HCT116 (cell line): ENCODE results near the gene GRAP. TPM values are rescaled to one million over a fixed set of nuclear protein-coding genes. Genes with fewer than 3 reads are reported as not detected.

Source experiments
- ATAC-seq: fragments of 200-7000 bp; cut with Tn5 transposase; 2 replicates; pipeline ENCODE4 v1.9.1; 2020; ENCODE audit warnings: mild to moderate bottlenecking, moderate library complexity
- BruUV-seq: library from RNA; stranded (reverse); fragments of 400-500 nt; replicated peaks from 2 replicates; lab custom pipeline; 2021; lab: Mats Ljungman, UMichigan
- CTCF ChIA-PET: fragments of 300-600 bp; sonication (Branson Sonifier 250); formaldehyde crosslinking; loops from one replicate; lab custom pipeline; 2021; ENCODE audit warnings: antibody characterized with exemption; lab: Charles Lee
- POLR2A ChIA-PET: fragments of 300-600, 350-600 bp; sonication (Branson Sonifier 250); formaldehyde crosslinking; loops from one replicate; lab custom pipeline; 2021; ENCODE audit warnings: antibody characterized with exemption; lab: Charles Lee
- RAD21 ChIA-PET, 2 experiments: fragments of 300-600 bp; sonication (Branson Sonifier 250); formaldehyde crosslinking; loops; one replicate each; lab custom pipeline; 2023; ENCODE audit warnings: low total read pairs in 2 of 2; ENCODE audit not compliant: uncharacterized antibody in 2 of 2, unreplicated experiment in 2 of 2, low non-redundant PET in 1 of 2; lab: Charles Lee
- DNase-seq: peaks from one replicate; pipeline ENCODE4 v3.0.0-alpha.2; 2010; ENCODE audit warnings: low read depth, low spot score
- H2AFZ ChIP-seq: fragments of 200-600 bp; shearing (Covaris generic), sonication (generic); 2 replicates; pipeline ENCODE4 v1.6.1; 2017; ENCODE audit warnings: low read depth, mixed run types, mixed read lengths, antibody characterized with exemption, low read length; ENCODE audit not compliant: poor library complexity, severe bottlenecking
- H3K27ac ChIP-seq: 2 replicates; pipeline ENCODE4 v1.5.1; 2012; ENCODE audit warnings: low read depth, low read length
- H3K27me3 ChIP-seq: fragments of 200-600 bp; sonication (generic); 2 replicates; pipeline ENCODE4 v1.6.1; 2016; ENCODE audit warnings: mixed run types, low read length, mixed read lengths; ENCODE audit not compliant: insufficient read depth
- H3K36me3 ChIP-seq, 2 experiments: fragments of 200-500 bp in 1 of 2; fragments of 200-600 bp in 1 of 2; sonication (Bioruptor generic) in 1 of 2; sonication (generic) in 1 of 2; 2 replicates each; pipeline versions ENCODE4 v1.5.1 to v1.6.1; 2014 to 2016; ENCODE audit warnings: low read length in 2 of 2, inconsistent platforms in 1 of 2, mixed read lengths in 1 of 2, mixed run types in 1 of 2; ENCODE audit not compliant: insufficient read depth in 2 of 2, control insufficient read depth in 1 of 2
- H3K4me1 ChIP-seq, 2 experiments: fragments of 200-600 bp in 1 of 2; sonication (generic) in 1 of 2; 2 replicates each; pipeline versions ENCODE4 v1.5.1 to v1.6.1; 2012 to 2017; ENCODE audit warnings: low read length in 2 of 2, inconsistent platforms in 1 of 2, mild to moderate bottlenecking in 1 of 2, mixed read lengths in 1 of 2, mixed run types in 1 of 2, moderate library complexity in 1 of 2; ENCODE audit not compliant: insufficient read depth in 2 of 2, control insufficient read depth in 1 of 2
- H3K4me2 ChIP-seq: fragments of 200-600 bp; sonication (generic); 2 replicates; pipeline ENCODE4 v1.6.1; 2017; ENCODE audit warnings: mixed run types, low read length, mixed read lengths
- H3K4me3 ChIP-seq, 2 experiments: fragments of 200-600 bp in 1 of 2; sonication (generic) in 1 of 2; replicated peaks in 1 of 2; 2 replicates each; pipeline ENCODE4 v1.5.1; 2011 to 2016; ENCODE audit warnings: low read length in 2 of 2, control low read depth in 1 of 2, low read depth in 1 of 2, mild to moderate bottlenecking in 1 of 2, mixed read lengths in 1 of 2, mixed run types in 1 of 2
- H3K79me2 ChIP-seq: fragments of 200-600 bp; sonication (generic); 2 replicates; pipeline ENCODE4 v1.6.1; 2017; ENCODE audit warnings: mild to moderate bottlenecking, mixed run types, low read length, moderate library complexity, mixed read lengths; ENCODE audit not compliant: insufficient read depth
- H3K9ac ChIP-seq: fragments of 200-600 bp; sonication (generic); 2 replicates; pipeline ENCODE4 v1.6.1; 2016; ENCODE audit warnings: low read length, mixed read lengths
- H3K9me2 ChIP-seq: fragments of 200-600 bp; sonication (generic), shearing (Covaris generic); 2 replicates; pipeline ENCODE4 v1.6.1; 2017; ENCODE audit warnings: mixed run types, mild to moderate bottlenecking, moderate library complexity; ENCODE audit not compliant: insufficient read depth
- H3K9me3 ChIP-seq, 2 experiments: fragments of 200-500 bp in 1 of 2; fragments of 200-600 bp in 1 of 2; sonication (Bioruptor generic) in 1 of 2; sonication (generic) in 1 of 2; 2 replicates each; pipeline ENCODE4 v1.6.1; 2014 to 2017; ENCODE audit warnings: low read length in 2 of 2, mixed read lengths in 2 of 2, inconsistent platforms in 1 of 2, low read depth in 1 of 2, mild to moderate bottlenecking in 1 of 2, mixed run types in 1 of 2, moderate library complexity in 1 of 2; ENCODE audit not compliant: control insufficient read depth in 1 of 2, insufficient read depth in 1 of 2
- H4K20me1 ChIP-seq: fragments of 200-600 bp; sonication (generic), shearing (Covaris generic); 2 replicates; pipeline ENCODE4 v1.6.1; 2017; ENCODE audit warnings: mixed run types, mild to moderate bottlenecking, moderate library complexity; ENCODE audit not compliant: insufficient read depth
- EGR1 ChIP-seq: IDR thresholded peaks from 2 replicates; pipeline ENCODE4 v1.6.1; 2012; ENCODE audit warnings: low read depth
- EZH2 ChIP-seq: fragments of 200-600 bp; sonication (generic); IDR thresholded peaks from 2 replicates; pipeline ENCODE4 v1.6.1; 2017; ENCODE audit warnings: antibody characterized with exemption, mixed run types
- EZH2phosphoT487 ChIP-seq: fragments of 200-600 bp; IDR thresholded peaks from 2 replicates; pipeline ENCODE4 v1.6.1; 2018; ENCODE audit warnings: antibody characterized with exemption, borderline replicate concordance
- FOSL1 ChIP-seq: IDR thresholded peaks from 2 replicates; pipeline ENCODE4 v1.6.1; 2012; ENCODE audit warnings: low read depth
- SP1 ChIP-seq: IDR thresholded peaks from 2 replicates; pipeline ENCODE4 v1.6.1; 2012; ENCODE audit warnings: low read depth
- SRF ChIP-seq: IDR thresholded peaks from 2 replicates; pipeline ENCODE4 v1.6.1; 2012; ENCODE audit warnings: low read depth
- TCF7L2 ChIP-seq: IDR thresholded peaks from 2 replicates; pipeline ENCODE4 v1.7.0; 2011; ENCODE audit warnings: borderline replicate concordance, inconsistent platforms; ENCODE audit not compliant: insufficient read depth, insufficient read length; ENCODE audit errors: extremely low read depth
- YY1 ChIP-seq: IDR thresholded peaks from 2 replicates; pipeline ENCODE4 v1.6.1; 2011; ENCODE audit warnings: low read length, low read depth, moderate library complexity, mild to moderate bottlenecking; ENCODE audit not compliant: insufficient replicate concordance; ENCODE audit errors: extremely low read depth
- ZFX ChIP-seq: fragments of 450-650 bp; IDR thresholded peaks from 2 replicates; pipeline ENCODE4 v1.6.1; 2017
- intact Hi-C: fragments of 100-400 bp; cut with micrococcal nuclease; formaldehyde crosslinking; loops from 2 replicates; pipeline ENCODE4 v1.10.0; 2022
- total RNA-seq: library from RNA; stranded (reverse); gene quantifications from one replicate; pipeline ENCODE4 v1.2.1, GENCODE V29; 2021; ENCODE audit not compliant: unreplicated experiment
- TF ChIP-seq, protein P1 (sequence below): IDR thresholded peaks from 2 replicates; pipeline ENCODE4 v1.6.1; 2012; ENCODE audit warnings: low read depth
- TF ChIP-seq, protein P2 (sequence below): IDR thresholded peaks from 2 replicates; pipeline ENCODE4 v1.6.1; 2012

GRAP gene
- total RNA-seq, 1 experiment from 2014 or later, result 0.27 TPM

DNA sequence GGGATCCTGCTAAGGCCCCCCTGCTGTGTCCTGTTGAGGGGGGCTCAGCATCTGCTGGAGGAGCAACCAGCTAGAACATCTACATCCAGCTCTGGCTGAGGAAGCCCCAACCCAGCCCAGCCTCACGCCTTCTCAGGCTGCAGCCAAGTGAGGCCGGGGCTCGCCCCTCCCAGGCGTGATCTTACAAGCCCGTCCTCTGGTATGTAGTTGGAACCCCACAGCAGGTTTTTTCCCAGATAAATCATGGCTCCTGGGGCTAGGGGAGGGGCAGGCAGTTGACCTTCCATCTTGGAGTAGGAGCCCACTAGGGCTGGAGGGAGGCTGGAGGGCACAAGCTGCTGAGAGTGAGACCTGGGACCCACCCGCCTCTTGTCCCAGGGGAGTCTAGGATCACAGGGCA, 46.8 kb downstream of the GRAP start:
- Histone ChIP-seq H3K79me2 (peaks cover 91% of the 10 kb centered on the region), H3K9me3 (peaks cover 0 to 5% of the 10 kb centered on the region in 2 experiments; a peak in 2 of 4 replicates), H3K9ac (no peak overlapping the region), H3K9me2 (no peaks in the 10 kb centered on the region), H3K4me1 (peaks cover 9 to 23% of the 10 kb centered on the region in 2 experiments; a peak in 3 of 4 replicates), H3K4me3 (no peak overlapping the region), H3K36me3 (peaks cover 9 to 66% of the 10 kb centered on the region in 2 experiments; a peak in 3 of 4 replicates), H2AFZ (no peak overlapping the region), H3K27me3 (no peaks in the 10 kb centered on the region), H3K4me2 (no peak overlapping the region), H3K27ac (no peak overlapping the region), H4K20me1 (no peaks in the 10 kb centered on the region; the same call in 1 of the 2 replicates)
- ChIA-PET POLR2A (no interaction called here), RAD21 (no interaction called here), CTCF (no interaction called here)
- TF ChIP-seq YY1, result no peak
- TF ChIP-seq, protein P1, sequence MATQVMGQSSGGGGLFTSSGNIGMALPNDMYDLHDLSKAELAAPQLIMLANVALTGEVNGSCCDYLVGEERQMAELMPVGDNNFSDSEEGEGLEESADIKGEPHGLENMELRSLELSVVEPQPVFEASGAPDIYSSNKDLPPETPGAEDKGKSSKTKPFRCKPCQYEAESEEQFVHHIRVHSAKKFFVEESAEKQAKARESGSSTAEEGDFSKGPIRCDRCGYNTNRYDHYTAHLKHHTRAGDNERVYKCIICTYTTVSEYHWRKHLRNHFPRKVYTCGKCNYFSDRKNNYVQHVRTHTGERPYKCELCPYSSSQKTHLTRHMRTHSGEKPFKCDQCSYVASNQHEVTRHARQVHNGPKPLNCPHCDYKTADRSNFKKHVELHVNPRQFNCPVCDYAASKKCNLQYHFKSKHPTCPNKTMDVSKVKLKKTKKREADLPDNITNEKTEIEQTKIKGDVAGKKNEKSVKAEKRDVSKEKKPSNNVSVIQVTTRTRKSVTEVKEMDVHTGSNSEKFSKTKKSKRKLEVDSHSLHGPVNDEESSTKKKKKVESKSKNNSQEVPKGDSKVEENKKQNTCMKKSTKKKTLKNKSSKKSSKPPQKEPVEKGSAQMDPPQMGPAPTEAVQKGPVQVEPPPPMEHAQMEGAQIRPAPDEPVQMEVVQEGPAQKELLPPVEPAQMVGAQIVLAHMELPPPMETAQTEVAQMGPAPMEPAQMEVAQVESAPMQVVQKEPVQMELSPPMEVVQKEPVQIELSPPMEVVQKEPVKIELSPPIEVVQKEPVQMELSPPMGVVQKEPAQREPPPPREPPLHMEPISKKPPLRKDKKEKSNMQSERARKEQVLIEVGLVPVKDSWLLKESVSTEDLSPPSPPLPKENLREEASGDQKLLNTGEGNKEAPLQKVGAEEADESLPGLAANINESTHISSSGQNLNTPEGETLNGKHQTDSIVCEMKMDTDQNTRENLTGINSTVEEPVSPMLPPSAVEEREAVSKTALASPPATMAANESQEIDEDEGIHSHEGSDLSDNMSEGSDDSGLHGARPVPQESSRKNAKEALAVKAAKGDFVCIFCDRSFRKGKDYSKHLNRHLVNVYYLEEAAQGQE, result no peak
- TF ChIP-seq EZH2phosphoT487, result no peak
- no peak for TF ChIP-seq SP1
- no peak for TF ChIP-seq ZFX
- TF ChIP-seq TCF7L2, result no peak
- no peak for TF ChIP-seq FOSL1
- TF ChIP-seq, protein P2, sequence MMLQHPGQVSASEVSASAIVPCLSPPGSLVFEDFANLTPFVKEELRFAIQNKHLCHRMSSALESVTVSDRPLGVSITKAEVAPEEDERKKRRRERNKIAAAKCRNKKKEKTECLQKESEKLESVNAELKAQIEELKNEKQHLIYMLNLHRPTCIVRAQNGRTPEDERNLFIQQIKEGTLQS, result no peak
- no peak for TF ChIP-seq EZH2
- TF ChIP-seq EGR1, result no peak
- TF ChIP-seq SRF, result no peak
- ATAC-seq, result no peak
- intact Hi-C loops, result no loop called here
- BruUV-seq, result no TSS peak
- DNase-seq, result no peak
